HG03097 (cell line): Measurements from ENCODE around the gene SMIM29.
A peak's percentile ranks its signal among the peaks of the same experiment; 100 is the strongest.
"Not testable (repeated sequence)": the region's sequence is repeated elsewhere in the genome, so short reads cannot be mapped to it uniquely, and the experiment has no call there.

Experiments
- ATAC-seq: cut with Tn5 transposase; IDR thresholded peaks from one replicate; pipeline ENCODE4 v1.9.1; 2021; ENCODE audit not compliant: unreplicated experiment, low FRiP score

Gene SMIM29

DNA sequence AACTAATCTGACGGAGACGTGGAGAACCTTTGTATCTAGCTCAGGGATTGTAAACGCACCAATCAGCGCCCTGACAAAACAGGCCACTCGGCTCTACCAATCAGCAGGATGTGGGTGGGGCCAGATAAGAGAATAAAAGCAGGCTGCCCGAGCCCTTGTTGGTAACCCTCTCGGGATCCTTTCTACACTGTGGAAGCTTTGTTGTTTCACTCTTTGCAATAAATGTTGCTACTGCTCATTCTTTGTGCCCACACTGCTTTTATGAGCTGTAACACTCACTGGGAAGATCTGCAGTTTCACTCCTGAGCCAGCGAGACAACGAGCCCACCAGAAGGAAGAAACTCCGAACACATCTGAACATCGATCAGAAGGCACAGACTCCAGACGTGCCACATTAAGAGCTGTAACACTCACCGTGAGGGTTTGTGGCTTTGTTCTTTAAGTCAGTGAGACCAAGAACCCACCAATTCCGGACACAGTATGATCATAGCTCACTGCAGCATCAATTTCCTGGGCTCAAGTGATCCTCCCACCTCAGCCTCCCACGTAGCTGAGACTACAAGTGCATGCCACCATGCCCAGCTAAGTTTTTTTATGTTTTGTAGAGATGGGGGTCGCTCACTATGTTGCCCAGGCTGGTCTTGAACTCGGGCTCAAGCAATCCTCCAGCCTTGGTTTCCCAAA lies 21.0 kb upstream of the SMIM29 start:
- ATAC-seq = not testable (repeated sequence)

DNA sequence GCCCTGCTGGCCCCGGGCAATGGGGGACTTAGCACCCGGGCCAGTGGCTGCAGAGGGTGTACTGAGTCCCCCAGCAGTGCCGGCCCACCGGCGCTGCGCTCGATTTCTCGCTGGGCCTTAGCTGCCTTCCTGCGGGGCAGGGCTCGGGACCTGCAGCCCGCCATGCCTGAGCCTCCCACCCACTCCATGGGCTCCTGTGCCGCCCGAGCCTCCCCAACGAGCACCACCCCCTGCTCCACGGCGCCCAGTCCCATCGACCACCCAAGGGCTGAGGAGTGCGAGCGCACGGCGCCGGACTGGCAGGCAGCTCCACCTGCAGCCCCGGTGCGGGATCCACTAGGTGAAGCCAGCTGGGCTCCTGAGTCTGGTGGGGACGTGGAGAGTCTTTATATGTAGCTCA lies 20.3 kb upstream of the SMIM29 start:
- not testable (repeated sequence) for ATAC-seq

DNA sequence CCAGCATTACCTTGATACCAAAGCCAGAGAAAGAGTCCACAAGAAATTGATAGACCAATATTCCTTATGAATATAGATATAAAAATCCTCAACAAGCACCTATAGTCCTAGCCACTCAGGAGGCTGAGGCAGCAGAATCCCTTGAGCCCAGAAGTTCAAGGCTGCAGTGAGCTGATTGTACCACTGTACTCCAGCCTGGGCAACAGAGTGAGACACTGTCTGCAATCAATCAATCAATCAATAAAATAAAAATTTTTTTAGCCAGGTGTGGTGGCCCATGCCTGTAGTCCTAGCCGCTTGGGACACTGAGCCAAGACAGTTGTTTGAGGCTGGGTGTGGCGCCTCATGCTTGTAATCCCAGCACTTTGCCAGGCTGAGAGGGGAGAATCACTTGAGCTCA lies 18.9 kb upstream of the SMIM29 start:
- no peak for ATAC-seq

DNA sequence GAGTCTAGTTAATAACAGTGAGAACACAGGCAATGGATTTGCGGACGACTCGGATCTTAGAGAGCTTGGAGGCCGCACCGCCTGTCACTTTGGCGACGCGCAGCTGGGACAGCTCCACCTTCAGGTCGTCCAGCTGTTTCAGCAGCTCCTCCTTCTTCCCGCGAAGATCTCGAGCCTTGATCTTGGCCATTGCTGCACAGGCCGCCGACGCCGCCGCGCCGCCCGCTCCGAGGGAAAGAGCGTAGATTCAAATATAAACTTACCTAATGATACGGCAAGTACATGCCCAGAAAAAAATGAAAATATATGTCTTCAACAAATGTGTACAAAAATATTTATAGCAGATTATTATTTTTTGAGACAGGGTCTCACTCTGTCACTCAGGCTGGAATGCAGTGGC lies 14.7 kb upstream of the SMIM29 start:
- not testable (repeated sequence) for ATAC-seq

DNA sequence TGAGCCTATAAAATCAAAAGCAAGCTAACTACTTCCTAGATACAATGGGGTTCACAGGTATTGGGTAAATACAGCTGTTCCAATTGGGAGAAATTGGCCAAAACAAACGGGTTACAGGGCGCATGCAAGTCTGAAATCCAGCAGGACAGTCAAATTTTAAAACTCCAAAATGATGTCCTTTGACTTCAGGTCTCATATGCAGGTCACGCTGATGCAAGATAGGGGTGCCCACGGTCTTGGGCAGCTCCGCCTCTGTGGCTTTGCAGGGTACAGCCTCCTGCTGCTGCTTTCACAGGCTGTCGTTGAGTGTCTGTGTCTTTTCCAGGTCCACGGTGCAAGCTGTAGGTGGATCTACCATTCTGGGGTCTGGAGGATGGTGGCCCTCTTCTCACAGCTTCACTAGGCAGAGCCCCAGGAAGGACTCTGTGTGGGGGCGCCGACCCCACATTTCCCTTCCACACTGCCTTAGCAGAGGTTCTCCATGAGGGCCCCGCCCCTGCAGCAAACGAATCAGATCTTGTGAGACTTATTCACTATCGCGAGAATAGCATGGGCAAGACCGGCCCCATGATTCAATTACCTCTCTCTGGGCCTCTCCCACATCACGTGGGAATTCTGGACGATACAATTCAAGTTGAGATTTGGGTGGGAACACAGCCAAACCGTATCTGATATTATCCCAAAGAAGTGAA lies 11.9 kb upstream of the SMIM29 start:
- ATAC-seq = no peak

DNA sequence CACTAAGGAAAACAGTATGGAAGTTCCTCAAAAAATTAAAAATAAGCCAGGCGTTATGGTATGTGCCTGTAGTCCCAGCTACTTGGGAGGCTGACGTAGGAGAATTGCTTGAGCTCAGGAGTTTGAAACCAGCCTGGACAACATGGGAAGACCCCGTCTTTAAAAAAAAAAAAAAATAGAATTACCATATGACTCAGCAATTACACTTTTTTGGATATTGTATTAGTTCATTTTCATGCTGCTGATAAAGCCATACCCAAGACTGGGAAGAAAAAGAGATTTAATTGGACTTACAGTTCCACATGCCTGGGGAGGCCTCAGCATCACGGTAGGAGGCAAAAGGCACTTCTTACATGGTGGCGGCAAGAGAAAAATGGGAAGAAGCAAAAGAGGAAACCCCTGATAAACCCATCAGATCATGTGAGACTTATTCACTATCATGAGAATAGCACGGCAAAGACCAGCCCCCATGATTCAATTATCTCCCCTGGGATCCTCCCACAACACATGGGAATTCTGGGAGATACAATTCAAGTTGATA lies 10.8 kb upstream of the SMIM29 start:
- no peak for ATAC-seq

DNA sequence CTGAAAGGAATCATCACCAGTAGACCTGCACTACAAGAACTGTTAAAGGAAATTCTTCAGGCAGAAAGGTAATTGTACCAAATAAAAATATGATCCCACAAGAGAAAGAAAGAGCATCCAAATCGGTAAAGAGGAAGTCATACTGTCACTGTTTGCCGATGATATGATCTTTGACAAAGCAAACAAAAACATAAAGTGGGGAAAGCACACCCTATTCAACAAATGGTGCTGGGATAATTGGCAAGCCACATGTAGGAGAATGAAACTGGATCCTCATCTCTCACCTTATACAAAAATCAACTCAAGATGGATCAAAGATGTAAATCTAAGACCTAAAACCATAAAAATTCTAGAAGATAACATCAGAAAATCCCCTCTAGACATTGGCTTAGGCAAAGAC lies 3.6 kb upstream of the SMIM29 start:
- not testable (repeated sequence) for ATAC-seq

DNA sequence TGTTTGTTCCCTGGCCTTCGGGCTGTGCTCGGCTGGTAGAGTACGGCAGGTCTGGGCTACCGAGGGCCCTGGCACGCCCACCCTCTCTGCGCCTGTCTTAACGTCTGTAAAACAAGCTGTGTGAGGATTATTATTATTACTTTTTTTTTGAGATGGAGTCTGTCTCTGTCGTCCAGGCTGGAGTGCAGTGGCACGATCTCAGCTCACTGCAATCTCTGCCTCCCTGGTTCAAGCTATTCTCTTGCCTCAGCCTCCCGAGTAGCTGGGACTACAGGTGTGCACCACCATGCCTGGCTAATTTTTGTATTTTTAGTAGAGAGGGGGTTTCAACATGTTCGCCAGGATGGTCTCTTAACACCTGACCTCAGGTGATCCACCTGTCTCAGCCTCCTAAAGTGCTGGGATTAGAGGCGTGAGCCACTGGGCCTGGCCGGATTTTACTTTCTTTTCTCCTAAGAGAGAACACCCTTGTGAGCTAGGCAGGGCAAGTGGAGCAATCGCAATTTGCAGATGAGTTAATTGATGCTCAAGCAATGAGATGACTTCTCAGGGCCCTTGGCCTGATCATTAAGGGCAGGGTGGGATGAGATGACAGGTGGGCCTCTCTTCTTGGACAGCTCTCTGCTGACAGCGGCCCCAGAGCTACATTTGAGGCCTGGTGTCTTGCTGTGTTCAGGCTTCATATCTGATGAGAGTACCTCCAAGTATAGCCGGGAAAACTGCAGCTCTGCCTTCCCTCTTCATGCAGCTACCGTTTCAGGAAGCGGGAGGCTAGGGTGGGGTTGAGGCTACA lies 859 bp upstream of the SMIM29 start:
- no peak for ATAC-seq

DNA sequence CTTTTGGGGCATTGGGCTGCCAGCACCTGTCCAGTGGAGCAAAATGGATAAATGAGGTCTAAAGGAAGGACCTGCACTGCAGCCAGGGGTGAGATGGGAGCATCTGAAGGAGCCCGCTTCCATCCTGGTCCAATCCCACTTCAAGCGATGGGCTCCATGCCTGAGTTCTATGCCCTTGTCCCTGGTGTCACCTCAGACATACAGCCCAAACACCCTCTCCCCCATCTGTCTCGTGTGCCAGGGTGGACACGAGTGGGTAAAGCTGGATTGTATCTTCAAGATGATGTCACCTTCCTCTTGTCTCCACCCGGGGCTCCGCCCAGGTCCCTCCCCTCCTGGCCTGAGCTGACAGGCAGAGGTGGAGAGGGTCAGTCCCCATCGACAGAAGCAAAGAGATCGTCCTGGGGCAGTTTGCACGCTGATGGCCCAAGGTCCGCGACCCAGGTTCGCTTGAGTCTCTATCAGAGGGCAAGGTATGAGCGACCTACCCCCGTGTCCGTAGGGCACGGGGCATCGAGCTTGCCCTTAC lies 544 bp downstream of the SMIM29 start:
- peak; percentile 18 for ATAC-seq

DNA sequence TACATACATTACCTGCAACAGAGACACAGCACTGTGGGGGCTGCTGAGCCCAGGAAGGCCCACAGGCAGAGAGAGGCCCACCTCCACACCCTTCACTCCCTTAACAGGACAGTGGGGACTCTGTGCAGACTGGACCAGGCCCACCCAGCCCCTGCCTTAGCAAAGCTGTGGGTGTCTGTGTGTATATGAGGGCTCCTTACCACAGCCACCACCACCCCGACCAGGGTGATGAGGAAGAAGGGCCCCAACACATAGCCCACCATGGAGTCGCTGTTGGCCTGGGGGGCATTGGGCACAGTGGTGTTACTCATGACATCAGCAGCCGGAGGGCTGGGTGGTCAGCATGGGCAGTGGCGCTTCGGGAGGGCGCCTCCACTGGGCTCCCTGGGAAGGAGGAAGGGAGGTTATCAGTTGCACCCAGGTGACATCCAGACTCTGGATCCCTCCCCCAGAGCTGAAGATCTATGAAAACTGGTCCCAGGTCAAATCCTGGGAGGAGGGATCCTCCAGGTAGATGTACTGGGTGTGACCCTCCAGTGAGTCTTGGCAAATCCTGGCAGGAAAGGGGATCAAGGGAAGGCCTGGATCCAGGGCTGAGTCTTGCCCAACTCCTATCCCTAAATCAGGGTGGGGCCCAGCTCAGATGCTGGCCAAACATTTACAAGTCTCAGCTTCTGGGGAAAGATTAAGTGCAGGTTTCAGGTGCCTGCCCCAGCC lies 1.2 kb downstream of the SMIM29 start:
- no peak for ATAC-seq

DNA sequence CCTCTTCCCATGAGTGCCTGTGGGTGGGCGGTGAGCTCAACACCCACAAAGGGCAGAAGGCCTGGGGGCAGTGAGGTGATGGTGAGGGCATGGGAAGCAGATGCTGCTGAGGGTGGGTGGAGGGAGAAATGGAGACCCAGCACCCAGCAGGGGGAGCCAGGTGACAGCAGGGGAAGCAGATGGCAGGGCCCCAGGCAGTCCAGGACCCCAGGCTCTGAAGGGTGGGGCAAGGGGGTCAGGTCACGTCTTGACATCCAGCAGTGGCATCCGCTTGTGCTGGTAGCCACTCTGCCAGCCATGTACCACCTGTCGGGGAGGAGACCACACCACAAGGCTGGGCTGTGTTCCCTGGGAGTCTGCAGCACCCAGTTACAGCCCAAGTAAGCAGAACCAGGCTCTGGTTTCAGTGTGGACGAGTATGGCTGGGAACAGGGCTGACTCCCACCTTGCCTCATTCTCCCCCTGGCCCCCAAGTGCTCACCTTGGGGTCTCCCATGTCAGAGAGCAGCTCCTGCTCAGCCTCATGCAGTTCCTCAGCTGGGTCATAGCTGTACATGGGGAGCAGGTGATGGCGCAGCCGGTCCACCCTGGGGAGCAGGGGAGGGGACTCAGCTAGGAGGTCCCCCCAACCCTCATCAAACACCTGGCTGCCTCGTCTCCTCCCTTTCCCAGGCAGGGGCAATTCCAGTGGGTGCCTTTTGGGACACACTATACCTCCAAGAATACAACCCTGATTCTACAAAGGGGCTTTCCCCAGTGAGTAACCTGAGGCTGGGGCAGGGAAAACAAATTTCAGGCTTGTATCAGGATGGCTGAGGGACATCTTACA lies 2.0 kb downstream of the SMIM29 start:
- ATAC-seq = no peak

DNA sequence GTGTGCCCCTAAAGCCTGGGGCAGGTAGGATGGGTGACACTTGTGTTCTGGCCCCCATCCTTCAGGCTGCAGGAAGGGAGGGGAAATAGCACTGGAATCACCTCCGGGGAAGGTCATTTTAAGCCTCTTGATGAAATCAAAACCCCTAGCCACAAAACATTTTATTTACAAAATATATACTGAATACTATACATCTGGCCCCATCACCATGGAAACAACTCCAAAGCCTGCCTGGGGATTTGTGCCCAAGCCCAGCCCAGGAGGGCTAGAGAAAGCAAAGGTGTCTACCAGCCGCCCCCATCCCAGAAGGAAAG lies 2.6 kb downstream of the SMIM29 start:
- no peak for ATAC-seq

DNA sequence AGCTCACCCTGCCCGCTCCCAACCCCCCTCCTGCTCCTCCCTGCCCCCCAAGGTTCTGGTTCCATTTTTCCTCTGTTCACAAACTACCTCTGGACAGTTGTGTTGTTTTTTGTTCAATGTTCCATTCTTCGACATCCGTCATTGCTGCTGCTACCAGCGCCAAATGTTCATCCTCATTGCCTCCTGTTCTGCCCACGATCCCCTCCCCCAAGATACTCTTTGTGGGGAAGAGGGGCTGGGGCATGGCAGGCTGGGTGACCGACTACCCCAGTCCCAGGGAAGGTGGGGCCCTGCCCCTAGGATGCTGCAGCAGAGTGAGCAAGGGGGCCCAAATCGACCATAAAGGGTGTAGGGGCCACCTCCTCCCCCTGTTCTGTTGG lies 3.1 kb downstream of the SMIM29 start:
- ATAC-seq = not testable (repeated sequence)

DNA sequence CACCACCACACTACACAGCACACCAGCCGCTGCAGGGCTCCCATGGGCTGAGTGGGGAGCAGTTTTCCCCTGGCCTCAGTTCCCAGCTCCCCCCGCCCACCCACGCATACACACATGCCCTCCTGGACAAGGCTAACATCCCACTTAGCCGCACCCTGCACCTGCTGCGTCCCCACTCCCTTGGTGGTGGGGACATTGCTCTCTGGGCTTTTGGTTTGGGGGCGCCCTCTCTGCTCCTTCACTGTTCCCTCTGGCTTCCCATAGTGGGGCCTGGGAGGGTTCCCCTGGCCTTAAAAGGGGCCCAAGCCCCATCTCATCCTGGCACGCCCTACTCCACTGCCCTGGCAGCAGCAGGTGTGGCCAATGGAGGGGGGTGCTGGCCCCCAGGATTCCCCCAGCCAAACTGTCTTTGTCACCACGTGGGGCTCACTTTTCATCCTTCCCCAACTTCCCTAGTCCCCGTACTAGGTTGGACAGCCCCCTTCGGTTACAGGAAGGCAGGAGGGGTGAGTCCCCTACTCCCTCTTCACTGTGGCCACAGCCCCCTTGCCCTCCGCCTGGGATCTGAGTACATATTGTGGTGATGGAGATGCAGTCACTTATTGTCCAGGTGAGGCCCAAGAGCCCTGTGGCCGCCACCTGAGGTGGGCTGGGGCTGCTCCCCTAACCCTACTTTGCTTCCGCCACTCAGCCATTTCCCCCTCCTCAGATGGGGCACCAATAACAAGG lies 3.6 kb downstream of the SMIM29 start:
- ATAC-seq = not testable (repeated sequence)

DNA sequence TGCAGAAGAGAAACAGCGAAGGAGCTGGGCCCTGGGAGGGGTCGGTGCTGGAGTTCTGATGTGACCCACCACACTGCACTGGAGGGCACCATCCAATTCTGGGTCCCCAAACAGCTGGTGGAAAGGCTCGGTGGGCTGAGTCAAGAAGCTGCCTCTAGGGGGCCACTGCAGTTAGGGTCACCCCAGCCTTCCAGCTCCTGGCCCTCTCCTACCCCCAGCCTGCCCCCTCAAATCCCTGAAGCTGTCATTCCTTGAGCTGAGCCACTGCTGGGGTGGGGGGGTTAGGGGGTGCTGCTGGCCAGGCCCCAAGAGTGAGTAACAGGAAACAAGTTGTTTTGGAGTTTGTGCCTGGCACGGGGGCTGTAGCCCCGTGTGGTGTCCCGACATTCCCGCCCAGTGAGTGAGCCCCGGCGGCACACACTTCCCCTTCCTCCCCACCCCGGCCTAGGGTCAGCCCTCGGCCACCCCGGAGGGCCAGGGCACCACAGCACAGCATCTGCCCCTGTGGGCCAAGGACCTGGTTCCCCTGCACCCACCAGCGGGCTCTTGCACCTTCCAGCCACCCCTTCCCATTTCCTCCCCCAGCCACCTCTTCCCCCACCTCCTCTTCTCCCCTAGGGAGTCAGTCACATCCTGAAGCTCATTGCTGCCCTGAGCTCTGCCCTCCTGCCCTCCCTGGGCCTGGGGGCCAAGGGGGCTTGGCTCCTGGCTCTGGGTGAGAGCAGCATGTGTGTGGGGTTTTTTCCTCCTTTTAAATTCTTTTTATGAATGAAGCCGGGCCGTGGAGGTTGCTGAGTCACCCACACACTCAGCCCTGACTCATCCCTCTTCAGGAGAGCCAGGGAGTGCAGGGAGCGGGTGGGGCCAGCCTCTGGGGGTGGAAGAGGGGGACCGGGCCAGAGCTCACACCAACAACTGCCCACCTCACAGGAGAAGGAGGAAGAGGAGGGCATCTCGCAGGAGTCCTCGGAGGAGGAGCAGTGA lies 4.6 kb downstream of the SMIM29 start:
- ATAC-seq = no peak

DNA sequence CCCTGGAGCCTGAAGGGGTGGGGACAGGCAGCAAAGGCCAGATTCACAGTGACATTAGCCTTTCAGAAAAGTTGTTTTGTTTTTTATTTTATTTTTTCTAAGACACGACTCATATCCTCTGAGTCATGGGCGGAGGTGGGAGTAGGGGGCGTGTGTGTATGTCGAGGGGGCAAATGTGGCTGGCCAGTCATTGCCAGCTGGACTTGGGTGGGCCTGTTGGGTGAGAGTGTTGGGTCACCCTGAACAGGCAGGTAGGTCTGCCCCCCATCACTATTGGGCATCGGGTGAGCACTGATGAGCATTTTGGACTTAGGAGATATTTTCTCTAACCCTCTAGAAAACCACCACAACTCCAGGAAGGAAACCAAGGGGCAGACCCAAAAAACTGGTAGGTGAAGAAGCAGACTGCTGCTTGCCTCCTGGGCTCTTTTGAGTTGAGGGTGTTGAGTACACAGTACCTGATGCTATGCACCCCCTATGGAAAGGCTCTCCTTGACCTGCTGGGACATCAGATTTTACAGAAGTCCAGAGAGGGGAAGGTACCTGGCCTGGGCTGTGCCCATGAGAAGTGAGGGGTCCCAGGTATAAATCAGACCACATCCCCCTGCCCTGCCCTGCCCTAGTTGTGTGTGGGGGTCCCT lies 5.6 kb downstream of the SMIM29 start:
- ATAC-seq = no peak
